SK-N-SH treated with all-trans-retinoic acid at 6 μM for 48 hours (cell line): Measurements from ENCODE around the gene ZFHX3.

ENCODE experiments used
- ARNTL ChIP-seq: fragments of 450-650 bp; formaldehyde crosslinking; IDR thresholded peaks from 2 replicates; pipeline ENCODE4 v1.5.0; 2020; ENCODE audit warnings: low read depth, mild to moderate bottlenecking, moderate library complexity, borderline replicate concordance
- PATZ1 ChIP-seq: fragments of 250-450 bp; sonication (Bioruptor Pico); IDR thresholded peaks from 2 replicates; pipeline ENCODE4 v1.8.0; 2020; ENCODE audit warnings: mild to moderate bottlenecking, moderate library complexity, borderline replicate concordance
- RARB ChIP-seq: fragments of 250-450 bp; sonication (Bioruptor Pico); IDR thresholded peaks from 2 replicates; pipeline ENCODE4 v1.8.0; 2021; ENCODE audit warnings: mild to moderate bottlenecking, moderate library complexity
- TOX ChIP-seq: fragments of 250-450 bp; sonication (Bioruptor Pico); IDR thresholded peaks from 2 replicates; pipeline ENCODE4 v1.8.0; 2021; ENCODE audit warnings: mild to moderate bottlenecking, moderate library complexity, borderline replicate concordance
- ZC3H10 ChIP-seq: fragments of 250-450 bp; sonication (Bioruptor Pico); IDR thresholded peaks from 2 replicates; pipeline ENCODE4 v1.5.1; 2021; ENCODE audit warnings: mild to moderate bottlenecking, moderate library complexity
- ZFP3 ChIP-seq: fragments of 250-450 bp; sonication (Bioruptor Pico); IDR thresholded peaks from 2 replicates; pipeline ENCODE4 v1.5.0; 2020; ENCODE audit warnings: mild to moderate bottlenecking, moderate library complexity
- ZFP30 ChIP-seq: fragments of 450-650 bp; formaldehyde crosslinking; IDR thresholded peaks from 2 replicates; pipeline ENCODE4 v1.5.0; 2022; ENCODE audit warnings: mild to moderate bottlenecking, moderate library complexity
- ZNF565 ChIP-seq: fragments of 450-650 bp; formaldehyde crosslinking; conservative IDR thresholded peaks from 2 replicates; pipeline ENCODE4 v1.5.0; 2020; ENCODE audit warnings: low read depth, mild to moderate bottlenecking, moderate library complexity
- ZNF70 ChIP-seq: fragments of 450-650 bp; formaldehyde crosslinking; IDR thresholded peaks from 2 replicates; pipeline ENCODE4 v1.5.0; 2020; ENCODE audit warnings: mild to moderate bottlenecking, moderate library complexity

- TF ChIP-seq PATZ1 (no peak), ZFP3 (CRISPR knock-in tag) (no peak), ZNF565 (CRISPR knock-in tag) (no peak), ZNF70 (CRISPR knock-in tag) (no peak), TOX (CRISPR knock-in tag) (no peak), ZC3H10 (CRISPR knock-in tag) (no peak), ARNTL (CRISPR knock-in tag) (no peak), ZFP30 (CRISPR knock-in tag) (no peak), RARB (no peak)
Observed at GRCh38 chr16:73010150-73010676, 37.7 kb downstream of the ZFHX3 start.
